H54 (cell line): ENCODE data around the gene MSANTD2.

Experiments used
- DNase-seq: peaks from one replicate; pipeline ENCODE4 v3.0.0; 2011; ENCODE audit warnings: low spot score, mixed read lengths; ENCODE audit not compliant: insufficient read length
- FAIRE-seq: peaks from 3 replicates; lab custom pipeline; 2011; peaks lifted over from hg19 to GRCh38; lab: Jason Lieb, UNC
- POLR2A ChIP-seq: IDR thresholded peaks from 2 replicates; pipeline ENCODE4 v1.6.1; 2011; ENCODE audit warnings: low read depth, mild to moderate bottlenecking, low read length

The MSANTD2 gene

DNA sequence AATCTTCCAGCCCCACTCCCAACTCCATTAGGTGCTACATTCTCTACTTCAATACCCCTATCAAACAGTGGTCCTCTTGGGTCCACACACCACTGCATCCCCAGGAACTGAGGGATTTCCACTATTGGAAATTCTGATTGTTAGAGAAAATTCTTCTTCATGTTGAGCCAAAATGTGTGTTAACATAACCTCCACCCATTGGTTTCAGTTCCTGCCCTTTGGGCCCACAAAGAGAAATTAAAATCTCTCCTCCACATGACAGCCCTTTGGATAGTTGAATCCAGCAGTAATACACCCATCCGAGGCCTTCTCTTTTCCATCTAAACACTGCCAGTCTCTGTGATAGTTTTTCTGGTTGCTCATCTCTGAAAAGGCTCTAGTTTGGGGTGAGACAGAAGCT, 50.3 kb downstream of the MSANTD2 start:
- DNase-seq (no peak), FAIRE-seq (no peak)
- no peak for TF ChIP-seq POLR2A

DNA sequence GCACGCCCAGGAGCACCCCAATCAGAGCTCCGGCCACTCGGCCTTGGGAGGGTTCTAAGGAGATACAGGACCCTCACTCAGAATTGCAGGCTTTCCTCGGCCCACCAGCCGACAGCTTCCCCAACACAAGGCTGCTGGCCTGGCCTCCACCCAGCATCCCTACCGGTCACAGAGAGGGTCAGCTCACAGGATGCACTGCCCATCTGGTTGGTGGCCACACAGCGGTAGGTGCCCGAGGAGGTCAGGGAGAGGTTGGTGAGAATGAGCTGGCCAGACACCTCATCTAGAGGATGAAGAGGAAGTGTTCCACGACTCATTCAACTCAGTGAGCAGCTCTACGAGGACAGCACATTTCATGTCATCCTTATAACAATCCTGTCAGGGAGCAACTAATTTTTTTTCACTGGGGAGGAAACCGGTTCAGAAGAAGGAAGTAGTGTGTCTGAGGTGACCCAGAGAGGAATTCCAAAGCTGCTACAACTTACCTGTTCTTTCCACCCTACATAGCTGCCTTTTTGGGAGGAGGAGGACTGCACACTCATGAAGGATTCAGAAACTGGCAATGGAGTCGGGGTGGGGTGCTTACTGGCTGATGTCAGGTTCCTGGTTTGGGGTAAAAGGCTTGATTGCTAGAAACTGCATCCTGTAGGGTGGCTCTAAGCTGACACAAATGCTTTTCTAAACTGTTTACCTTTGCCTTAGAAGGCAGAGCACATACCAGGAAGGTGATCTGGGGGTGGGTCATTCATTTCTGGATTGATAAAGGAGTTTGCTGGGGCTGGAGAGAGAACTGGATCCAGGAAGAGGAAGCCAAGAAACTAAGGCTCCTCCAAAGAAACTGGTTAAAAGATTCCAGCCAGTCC, 51.5 kb downstream of the MSANTD2 start:
- TF ChIP-seq POLR2A = no peak
- FAIRE-seq (peak; percentile 97), DNase-seq (peak; percentile 78)

DNA sequence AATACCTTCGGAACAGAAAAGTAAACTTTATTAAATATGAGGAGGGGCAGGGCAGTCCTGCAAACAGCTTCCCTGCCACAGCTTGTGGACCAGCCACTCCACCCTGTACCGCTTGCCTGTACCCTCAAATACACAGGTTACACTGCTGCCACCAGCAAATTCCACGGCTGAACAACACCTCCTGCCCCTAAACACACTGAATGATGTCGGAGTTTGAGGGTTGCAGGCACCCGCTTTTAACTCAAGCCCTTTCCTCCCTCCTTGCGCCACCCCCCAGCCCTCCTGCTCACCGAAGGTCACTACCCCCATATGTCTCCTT, 52.1 kb downstream of the MSANTD2 start:
- no peak for TF ChIP-seq POLR2A
- no peak for DNase-seq
- FAIRE-seq = no peak

DNA sequence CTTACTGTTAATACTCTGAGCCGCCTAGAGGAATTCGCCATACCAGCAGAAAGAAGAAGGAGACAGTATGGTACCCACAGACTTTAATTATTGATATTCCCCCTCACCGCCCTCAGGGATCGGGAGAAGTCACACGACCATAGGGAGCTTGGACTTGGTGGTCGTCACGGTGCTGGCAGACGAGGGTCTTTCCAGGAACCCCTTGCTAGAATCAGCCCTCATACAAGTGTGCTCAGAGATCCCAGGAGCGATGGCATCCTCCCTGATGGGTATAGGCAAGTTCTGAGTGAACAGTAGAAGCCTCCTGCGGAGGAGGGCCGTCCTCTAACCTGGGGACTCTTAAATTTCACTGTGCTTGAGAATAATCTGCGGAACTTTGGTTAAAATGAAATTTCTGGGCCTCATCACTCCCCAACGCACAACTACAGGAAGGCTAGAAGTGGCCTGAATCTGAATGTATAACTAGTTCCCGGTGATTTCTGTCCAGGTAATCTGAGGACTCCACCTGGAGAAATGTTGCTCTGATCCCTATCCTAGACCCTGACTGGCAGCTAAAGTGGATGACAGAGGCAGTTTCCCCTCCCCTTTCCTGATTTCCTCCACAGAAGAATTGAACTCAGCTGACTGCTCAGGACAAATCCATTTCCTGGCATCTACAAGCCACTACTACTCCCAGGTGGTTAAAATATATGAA, 52.7 kb downstream of the MSANTD2 start:
- no peak for TF ChIP-seq POLR2A
- DNase-seq (no peak), FAIRE-seq (no peak)

DNA sequence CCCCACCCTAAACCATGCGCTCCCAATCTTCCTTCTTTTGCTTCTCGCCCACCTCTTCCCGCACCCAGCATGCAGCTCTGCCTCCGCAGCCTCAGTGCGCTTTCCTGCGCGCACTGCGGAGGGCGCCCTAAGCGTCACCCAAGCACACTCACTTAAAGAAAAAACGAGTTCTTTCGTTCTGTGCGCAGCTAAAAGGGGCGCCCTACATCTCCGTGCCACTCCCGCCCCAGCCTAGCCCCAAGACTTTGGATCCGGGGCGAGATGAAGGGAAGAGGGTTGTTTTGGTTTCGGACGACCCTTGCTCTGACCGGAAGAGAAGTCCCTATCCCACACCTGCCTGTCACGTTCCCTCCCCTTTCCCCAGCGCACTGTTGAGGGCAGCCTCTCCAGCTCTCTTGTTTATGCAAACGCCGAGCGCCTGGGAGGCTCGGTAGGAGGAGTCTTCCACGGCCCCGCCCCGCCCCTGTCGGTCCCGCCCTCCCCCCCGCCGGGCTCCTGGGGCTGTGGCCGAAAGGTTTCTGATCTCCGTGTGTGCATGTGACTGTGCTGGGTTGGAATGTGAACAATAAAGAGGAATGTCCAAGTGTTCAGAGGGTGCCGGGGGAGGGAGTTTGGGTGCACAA, 53.5 kb downstream of the MSANTD2 start:
- FAIRE-seq = peak; percentile 76
- DNase-seq = peak; percentile 88
- no peak for TF ChIP-seq POLR2A

DNA sequence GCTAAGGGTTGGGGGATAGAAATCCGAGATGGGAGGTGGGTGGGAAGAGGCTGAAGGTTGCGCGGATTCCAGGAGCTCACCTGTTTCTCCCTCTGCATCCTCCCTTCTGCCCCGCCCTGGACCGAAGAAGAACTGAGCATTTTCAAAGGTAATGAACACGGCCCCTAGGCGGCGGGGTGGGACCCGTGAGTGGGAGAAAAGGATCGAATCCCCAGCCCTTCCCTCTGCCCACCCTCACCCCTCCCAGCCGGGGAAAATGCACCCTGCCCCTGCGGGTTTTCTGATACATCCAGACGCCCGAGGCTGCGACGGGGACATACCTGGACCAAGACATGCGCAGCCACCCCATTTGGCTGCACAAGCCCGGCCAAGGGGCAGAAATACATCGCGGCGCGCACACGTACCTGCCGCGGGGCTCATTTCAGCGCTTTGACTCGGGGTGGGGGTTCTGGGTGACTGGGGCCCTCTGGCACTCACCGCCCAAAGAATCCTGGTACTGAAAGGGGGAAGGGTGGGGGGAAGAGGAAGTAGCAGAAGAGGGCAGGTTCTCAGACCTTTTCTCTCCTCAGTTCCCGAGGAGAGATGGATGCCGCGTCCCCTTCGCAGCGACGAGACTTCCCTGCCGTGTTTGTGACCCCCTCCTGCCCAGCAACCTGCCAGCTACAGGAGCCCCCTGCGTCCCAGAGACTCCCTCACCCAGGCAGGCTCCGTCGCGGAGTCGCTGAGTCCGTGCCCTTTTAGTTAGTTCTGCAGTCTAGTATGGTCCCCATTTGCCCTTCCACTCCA, 54.2 kb downstream of the MSANTD2 start:
- FAIRE-seq (no peak), DNase-seq (no peak)

DNA sequence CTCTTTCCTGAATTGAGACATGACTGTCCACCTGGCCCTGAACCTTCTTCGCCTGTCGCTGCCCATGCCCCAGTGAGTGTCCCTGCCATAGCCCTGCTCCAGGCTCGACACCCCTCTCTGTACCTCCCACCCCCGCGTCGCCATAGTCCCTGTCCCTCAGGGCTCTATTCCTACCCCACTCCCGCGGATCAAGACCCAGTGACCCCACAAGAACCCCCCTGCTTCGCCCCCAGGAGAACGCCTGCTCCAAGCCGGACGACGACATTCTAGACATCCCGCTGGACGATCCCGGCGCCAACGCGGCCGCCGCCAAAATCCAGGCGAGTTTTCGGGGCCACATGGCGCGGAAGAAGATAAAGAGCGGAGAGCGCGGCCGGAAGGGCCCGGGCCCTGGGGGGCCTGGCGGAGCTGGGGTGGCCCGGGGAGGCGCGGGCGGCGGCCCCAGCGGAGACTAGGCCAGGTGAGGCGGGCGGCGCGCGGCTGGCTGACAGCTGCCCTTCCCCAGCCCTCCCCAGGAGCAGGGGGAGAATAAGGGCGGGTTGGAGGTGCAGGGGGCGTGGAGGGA, 54.9 kb downstream of the MSANTD2 start:
- DNase-seq (no peak), FAIRE-seq (no peak)
- TF ChIP-seq POLR2A = no peak

More for the DNA sequence above, 54.2 kb downstream of the MSANTD2 start:
- no peak for TF ChIP-seq POLR2A

DNA sequence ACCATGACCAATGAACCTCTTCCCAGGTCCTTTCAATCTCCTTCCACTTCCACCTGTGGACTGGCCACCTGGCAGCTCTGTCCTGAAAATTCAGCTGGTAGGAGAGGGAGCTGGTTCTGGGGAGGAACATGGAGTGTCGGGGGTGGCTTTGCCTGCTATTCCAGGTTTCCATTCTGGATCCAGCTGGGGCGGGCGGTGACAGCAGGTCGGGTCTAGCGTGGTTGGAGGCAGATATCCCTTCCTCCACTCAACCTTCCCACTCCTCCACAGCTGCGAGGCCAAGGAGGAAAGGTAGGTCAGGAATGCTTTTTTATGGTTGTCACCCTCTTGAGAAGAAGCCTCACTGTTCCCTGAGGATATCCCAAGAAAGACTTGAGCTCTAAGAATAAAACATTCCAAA, 57.2 kb downstream of the MSANTD2 start:
- TF ChIP-seq POLR2A = no peak
- no peak for FAIRE-seq

DNA sequence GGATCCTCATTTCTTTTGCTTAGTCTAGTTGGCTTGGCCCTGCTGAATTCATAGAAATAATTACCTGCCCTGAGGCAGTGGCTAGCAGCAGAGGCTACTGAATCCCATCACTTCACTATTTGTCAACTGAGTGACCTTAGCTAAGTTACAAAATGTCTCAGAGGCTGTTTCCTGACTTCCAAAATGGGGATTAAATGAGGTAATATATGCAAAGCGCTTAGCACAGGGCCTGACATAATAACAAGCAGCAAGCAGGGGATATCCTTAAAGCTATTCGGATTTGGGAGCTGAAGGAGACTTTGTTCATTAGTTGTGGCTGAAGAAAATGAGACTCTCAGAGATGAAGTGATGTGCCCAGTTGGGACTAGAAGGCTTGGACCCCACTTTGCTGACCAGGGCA, 57.7 kb downstream of the MSANTD2 start:
- FAIRE-seq (no peak), DNase-seq (no peak)
- TF ChIP-seq POLR2A = no peak

More for the DNA sequence above, 57.2 kb downstream of the MSANTD2 start:
- DNase-seq = no peak

DNA sequence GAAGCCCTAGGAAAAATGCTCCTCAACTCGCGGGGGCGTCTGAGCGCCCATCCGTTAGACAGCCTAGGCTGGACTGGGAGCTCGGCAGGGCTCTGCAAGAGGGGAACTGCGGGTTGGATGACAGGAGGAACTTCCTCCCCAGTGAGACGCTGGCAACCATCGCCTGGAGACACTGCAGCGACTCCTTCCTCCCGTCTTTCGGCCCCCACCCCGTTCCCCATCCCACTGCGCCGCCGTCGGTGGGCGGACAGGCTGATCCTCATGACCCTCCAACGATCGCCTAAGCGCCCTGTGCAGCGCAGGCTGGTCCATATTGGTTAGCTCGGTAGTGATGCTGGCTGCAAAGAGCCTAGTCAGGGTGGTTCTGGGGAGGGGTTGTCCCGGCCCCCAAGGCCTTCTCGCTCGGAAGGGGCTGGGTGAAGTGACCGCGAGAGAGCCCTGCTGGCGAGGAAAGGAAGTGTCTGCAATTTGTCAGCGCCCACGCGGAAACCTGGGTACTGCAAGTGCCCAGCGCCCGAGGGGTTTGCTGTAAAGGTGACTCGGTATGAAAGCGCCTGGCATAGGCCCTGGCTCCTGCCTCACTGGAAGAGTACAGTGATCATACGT, 59.8 kb downstream of the MSANTD2 start:
- no peak for TF ChIP-seq POLR2A
- FAIRE-seq (no peak), DNase-seq (no peak)

DNA sequence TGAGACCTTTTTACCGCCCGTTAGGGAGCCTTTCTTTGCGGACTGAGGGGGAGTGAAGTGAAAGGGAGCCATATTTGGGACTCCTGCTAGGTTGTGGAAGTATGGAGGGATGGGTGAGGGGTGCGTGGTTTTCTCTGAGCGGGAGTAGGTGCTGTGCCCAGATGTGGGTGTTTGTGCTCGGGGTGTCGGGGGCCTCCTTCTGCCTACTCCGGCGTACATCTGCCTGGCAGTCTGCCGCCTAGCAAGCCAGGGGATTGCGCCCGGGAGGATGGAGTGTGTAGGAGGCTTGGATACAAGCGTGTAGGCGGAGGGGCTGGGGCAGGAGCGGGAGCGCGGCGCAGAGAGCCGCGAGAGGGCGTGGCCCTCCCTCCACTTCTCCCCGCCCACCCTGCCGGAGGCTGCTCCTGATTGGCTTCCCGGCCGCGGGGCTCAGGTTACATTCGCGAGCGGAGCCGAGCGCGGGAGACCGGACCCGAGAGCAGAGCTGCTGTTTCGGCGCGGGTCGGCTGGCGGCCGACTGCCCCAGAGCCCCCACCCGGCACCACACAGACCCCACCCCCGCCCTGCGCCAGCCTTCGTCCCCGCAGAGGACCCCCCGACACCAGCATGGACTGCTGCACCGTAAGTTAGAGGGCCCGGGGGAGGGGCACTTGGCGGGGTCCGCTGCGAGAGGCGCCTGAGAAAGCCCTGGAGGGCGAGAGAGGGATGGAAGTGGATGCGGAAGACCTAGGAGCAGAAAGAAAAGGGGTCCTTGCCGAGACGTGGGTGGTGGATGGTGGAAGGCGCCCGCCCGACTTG, 60.5 kb downstream of the MSANTD2 start, which contains the start of gene NRGN:
NRGN (plus strand) TSS at position 464 of the 798 bp plus-strand sequence; CDS start at position 607, 143 bp downstream.
- TF ChIP-seq POLR2A = peak; percentile 26; the same call in 1 of the 2 replicates
- peak; percentile 83 for FAIRE-seq

DNA sequence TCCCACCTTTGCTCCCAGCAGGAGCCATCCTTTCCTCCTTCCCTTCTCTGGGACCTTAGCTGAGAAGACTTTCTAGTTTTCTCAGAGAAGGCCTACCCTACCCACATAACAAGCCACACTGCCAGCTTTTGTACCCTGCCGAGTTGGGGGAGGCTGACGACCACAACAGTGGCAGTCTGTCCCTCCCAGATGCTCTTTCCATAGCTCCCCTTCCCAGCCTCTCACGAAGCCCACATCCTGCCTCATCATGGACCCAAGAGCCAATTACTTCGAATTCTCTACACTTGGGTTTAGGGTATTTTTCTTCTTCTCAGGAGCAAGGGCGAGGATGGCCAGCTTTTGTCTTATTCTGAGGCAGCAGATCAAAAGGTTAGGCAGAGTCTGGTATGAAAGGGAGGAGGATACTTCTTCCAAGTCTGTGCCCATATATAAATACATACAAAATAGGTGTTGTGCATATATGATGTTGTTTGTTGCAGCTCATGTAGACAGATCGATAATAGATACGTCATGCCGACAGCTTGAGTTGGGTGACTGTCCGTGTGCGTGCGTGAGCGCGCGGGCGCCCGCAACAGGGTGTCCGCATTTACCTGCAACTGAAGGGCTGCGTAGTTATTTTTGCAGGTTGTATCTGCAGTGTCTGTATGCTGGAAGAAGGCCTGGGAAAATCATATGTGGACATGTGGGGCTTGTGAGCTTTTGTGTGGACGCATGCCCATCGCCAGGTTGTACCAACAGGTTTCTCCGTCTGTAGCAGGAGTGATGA, 61.3 kb downstream of the MSANTD2 start:
- no peak for TF ChIP-seq POLR2A
- DNase-seq = no peak
- FAIRE-seq = no peak

More for the DNA sequence above, 60.5 kb downstream of the MSANTD2 start, which contains the start of gene NRGN:
- peak; percentile 91 for DNase-seq
